GM19463 (cell line): Measurements from ENCODE around the gene SDK1.

ENCODE experiments used
- ATAC-seq: cut with Tn5 transposase; IDR thresholded peaks from one replicate; pipeline ENCODE4 v1.9.1; 2021; ENCODE audit warnings: mild to moderate bottlenecking, moderate library complexity; ENCODE audit not compliant: unreplicated experiment

SDK1 gene

GRCh38 chr7:4028221-4028620, 727.2 kb downstream of the SDK1 start:
- ATAC-seq = no peak

- no peak for ATAC-seq
Observed at GRCh38 chr7:4029941-4030340, 728.9 kb downstream of the SDK1 start.

- ATAC-seq = no peak
Observed at GRCh38 chr7:4030346-4030950, 729.4 kb downstream of the SDK1 start.

GRCh38 chr7:4033996-4034395, 732.9 kb downstream of the SDK1 start:
- no peak for ATAC-seq

GRCh38 chr7:4037308-4037707, 736.3 kb downstream of the SDK1 start:
- no peak for ATAC-seq

- ATAC-seq = no peak
Observed at GRCh38 chr7:4037877-4038276, 736.8 kb downstream of the SDK1 start.

- no peak for ATAC-seq
Observed at GRCh38 chr7:4040109-4040928, 739.3 kb downstream of the SDK1 start.

GRCh38 chr7:4042402-4043045, 741.5 kb downstream of the SDK1 start:
- no peak for ATAC-seq

GRCh38 chr7:4043988-4044387, 742.9 kb downstream of the SDK1 start:
- no peak for ATAC-seq

GRCh38 chr7:4045450-4045849, 744.4 kb downstream of the SDK1 start:
- ATAC-seq = no peak

- no peak for ATAC-seq
Observed at GRCh38 chr7:4045975-4046374, 744.9 kb downstream of the SDK1 start.

- ATAC-seq = no peak
Observed at GRCh38 chr7:4048336-4048735, 747.3 kb downstream of the SDK1 start.

GRCh38 chr7:4049202-4049601, 748.1 kb downstream of the SDK1 start:
- ATAC-seq = no peak

- no peak for ATAC-seq
Observed at GRCh38 chr7:4050126-4050660, 749.1 kb downstream of the SDK1 start.

GRCh38 chr7:4051696-4052095, 750.6 kb downstream of the SDK1 start:
- ATAC-seq = no peak

GRCh38 chr7:4052130-4052529, 751.1 kb downstream of the SDK1 start:
- ATAC-seq = no peak

GRCh38 chr7:4054158-4054557, 753.1 kb downstream of the SDK1 start:
- no peak for ATAC-seq

- ATAC-seq = no peak
Observed at GRCh38 chr7:4056552-4057288, 755.7 kb downstream of the SDK1 start.

- ATAC-seq = no peak
Observed at GRCh38 chr7:4057289-4057616, 756.2 kb downstream of the SDK1 start.

- ATAC-seq = no peak
Observed at GRCh38 chr7:4058158-4058557, 757.1 kb downstream of the SDK1 start.

GRCh38 chr7:4065190-4065589, 764.1 kb downstream of the SDK1 start:
- ATAC-seq = no peak
